Sigmoid colon (tissue), 4 donors: Measurements from ENCODE around the gene CCT6A.

ENCODE experiments used
- CTCF ChIP-seq, 4 experiments: fragments of 450-650 bp in 3 of 4; fragments of 200-600 bp in 1 of 4; IDR thresholded peaks; one replicate each; pipeline ENCODE4 v1.5.1; 2016 to 2019; ENCODE audit warnings: antibody characterized with exemption in 4 of 4, mild to moderate bottlenecking in 3 of 4, moderate library complexity in 2 of 4
- EP300 ChIP-seq, 4 donors: sonication (generic); formaldehyde crosslinking; IDR thresholded peaks; one replicate each; pipeline ENCODE4 v1.6.1; 2017; ENCODE audit warnings: antibody characterized with exemption in 4 of 4
- POLR2AphosphoS5 ChIP-seq, 4 donors: sonication (generic); formaldehyde crosslinking; IDR thresholded peaks; one replicate each; pipeline ENCODE4 v1.6.1; 2017; ENCODE audit warnings: antibody characterized with exemption in 4 of 4

DNA sequence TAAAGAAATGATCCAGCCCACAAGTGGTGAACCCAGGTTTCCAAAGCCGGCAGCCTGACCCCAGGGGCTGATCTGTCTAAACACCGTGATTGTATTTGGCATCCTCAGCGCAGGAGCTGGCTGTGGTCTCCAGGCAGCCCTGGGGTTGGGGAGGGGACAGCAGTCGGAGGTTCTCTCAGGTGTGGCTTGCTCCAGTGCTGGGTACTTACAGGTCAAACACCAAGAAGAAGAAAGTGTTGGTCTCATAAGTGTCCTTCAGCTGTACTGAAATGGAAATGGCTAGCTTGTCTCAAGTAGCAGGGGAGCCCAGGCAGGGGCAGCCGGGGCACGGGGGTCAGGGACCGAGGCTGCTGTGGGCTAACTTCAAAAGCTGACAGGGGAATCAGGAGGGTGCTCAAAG, 35.2 kb downstream of the CCT6A start:
- TF ChIP-seq EP300 (IDR thresholded peaks at IDR 0.05) (no peak), CTCF (IDR thresholded peaks at IDR 0.05) (no peak), POLR2AphosphoS5 (IDR thresholded peaks at IDR 0.05) (no peak)
